ENCODE results near the gene PBX4.

DNA sequence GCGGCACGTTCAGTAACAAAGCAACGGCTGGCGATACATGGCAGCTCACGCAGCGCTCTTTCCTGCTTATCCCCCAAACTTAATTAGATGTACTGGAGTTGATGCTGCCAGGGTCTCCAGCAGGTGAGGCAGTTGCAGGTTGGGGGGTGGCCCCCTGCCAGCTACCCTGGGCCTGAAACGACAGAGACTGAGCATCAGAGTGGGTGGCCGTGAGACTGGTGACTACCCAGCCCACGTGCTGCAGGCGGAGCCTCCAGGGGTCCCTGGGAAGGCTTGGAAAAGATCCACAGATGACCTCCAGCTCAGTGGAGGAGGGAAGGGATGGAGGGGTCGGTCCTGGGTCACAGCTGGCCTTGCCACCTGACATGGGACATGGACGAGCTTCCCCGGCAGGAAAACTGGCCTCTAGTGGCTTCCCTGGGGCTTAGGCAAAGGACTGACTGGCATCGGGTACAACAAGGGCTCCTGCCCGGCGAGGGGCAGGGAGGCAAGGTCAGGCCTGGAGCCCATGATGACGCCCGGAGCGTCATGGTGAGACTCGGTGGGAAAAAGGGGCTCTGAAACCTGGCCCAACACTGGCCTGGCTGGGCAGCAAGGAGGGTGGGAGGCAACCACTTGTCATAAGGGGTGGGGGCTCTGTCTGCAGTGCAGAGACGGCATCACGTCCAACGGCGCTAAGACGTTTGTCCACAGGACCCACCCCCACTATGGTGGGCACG lies 56.4 kb downstream of the PBX4 start:
- TF ChIP-seq, protein P1, sequence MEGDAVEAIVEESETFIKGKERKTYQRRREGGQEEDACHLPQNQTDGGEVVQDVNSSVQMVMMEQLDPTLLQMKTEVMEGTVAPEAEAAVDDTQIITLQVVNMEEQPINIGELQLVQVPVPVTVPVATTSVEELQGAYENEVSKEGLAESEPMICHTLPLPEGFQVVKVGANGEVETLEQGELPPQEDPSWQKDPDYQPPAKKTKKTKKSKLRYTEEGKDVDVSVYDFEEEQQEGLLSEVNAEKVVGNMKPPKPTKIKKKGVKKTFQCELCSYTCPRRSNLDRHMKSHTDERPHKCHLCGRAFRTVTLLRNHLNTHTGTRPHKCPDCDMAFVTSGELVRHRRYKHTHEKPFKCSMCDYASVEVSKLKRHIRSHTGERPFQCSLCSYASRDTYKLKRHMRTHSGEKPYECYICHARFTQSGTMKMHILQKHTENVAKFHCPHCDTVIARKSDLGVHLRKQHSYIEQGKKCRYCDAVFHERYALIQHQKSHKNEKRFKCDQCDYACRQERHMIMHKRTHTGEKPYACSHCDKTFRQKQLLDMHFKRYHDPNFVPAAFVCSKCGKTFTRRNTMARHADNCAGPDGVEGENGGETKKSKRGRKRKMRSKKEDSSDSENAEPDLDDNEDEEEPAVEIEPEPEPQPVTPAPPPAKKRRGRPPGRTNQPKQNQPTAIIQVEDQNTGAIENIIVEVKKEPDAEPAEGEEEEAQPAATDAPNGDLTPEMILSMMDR (IDR thresholded peaks at IDR 0.05) = no peak
- TF ChIP-seq POLR2A (IDR thresholded peaks at IDR 0.05) = no peak
